GM18498 (cell line): ENCODE data around the gene P3H3.

Experiments used
- ATAC-seq: cut with Tn5 transposase; IDR thresholded peaks from one replicate; pipeline ENCODE4 v1.9.1; 2021; ENCODE audit warnings: mild to moderate bottlenecking, moderate library complexity; ENCODE audit not compliant: unreplicated experiment

The P3H3 gene

GRCh38 chr12:6799147-6799546 lies 29.1 kb upstream of the P3H3 start:
- ATAC-seq: no peak

- no peak for ATAC-seq
These were observed 21.0 kb upstream of the P3H3 start for GRCh38 chr12:6807170-6807569.

GRCh38 chr12:6809056-6809455 lies 19.2 kb upstream of the P3H3 start:
- ATAC-seq: no peak

- ATAC-seq: no peak
These were observed 17.4 kb upstream of the P3H3 start for GRCh38 chr12:6810758-6811157.

- no peak for ATAC-seq
These were observed 14.8 kb upstream of the P3H3 start for GRCh38 chr12:6813363-6813762.

GRCh38 chr12:6816598-6816997 lies 11.6 kb upstream of the P3H3 start:
- no peak for ATAC-seq

- no peak for ATAC-seq
These were observed 11.1 kb upstream of the P3H3 start for GRCh38 chr12:6817098-6817497.

- ATAC-seq: no peak
These were observed 10.5 kb upstream of the P3H3 start for GRCh38 chr12:6817662-6818157.

GRCh38 chr12:6818222-6818621 lies 10.0 kb upstream of the P3H3 start:
- ATAC-seq: no peak

GRCh38 chr12:6818645-6819044 lies 9.6 kb upstream of the P3H3 start:
- no peak for ATAC-seq

GRCh38 chr12:6819106-6820030 lies 8.8 kb upstream of the P3H3 start:
- ATAC-seq: no peak

GRCh38 chr12:6820166-6820565 lies 8.0 kb upstream of the P3H3 start:
- ATAC-seq: no peak

- no peak for ATAC-seq
These were observed 6.4 kb upstream of the P3H3 start, which contains the start of gene GPR162 for GRCh38 chr12:6821591-6822425. Gene GPR162 (plus strand): TSS chr12:6821821. CDS start chr12:6823899, 2,078 bp downstream.

- ATAC-seq: no peak
These were observed 5.6 kb upstream of the P3H3 start for GRCh38 chr12:6822426-6823135.

- no peak for ATAC-seq
These were observed 4.8 kb upstream of the P3H3 start for GRCh38 chr12:6823182-6824084.

GRCh38 chr12:6824085-6824775 lies 4.0 kb upstream of the P3H3 start:
- ATAC-seq: no peak

- ATAC-seq: no peak
These were observed 3.3 kb upstream of the P3H3 start for GRCh38 chr12:6824901-6825381.

GRCh38 chr12:6825398-6826124 lies 2.6 kb upstream of the P3H3 start:
- peak; percentile 41 for ATAC-seq
